IMR-90 (cell line): Measurements from ENCODE around the gene PRAMEF11. TPM values are rescaled to one million over a fixed set of nuclear protein-coding genes. Genes with fewer than 3 reads are reported as not detected.
"Not testable (repeated sequence)": the region's sequence is repeated elsewhere in the genome, so short reads cannot be mapped to it uniquely, and the experiment has no call there.

Experiments
- ATAC-seq: fragments of 200-7000 bp; cut with Tn5 transposase; 2 replicates; pipeline ENCODE4 v1.9.1; 2020; ENCODE audit warnings: low read depth, mild to moderate bottlenecking, moderate library complexity
- Bru-seq: library from RNA; stranded (reverse); fragments of 400-500 nt; gene quantifications from one replicate; lab custom pipeline; 2021; lab: Mats Ljungman, UMichigan
- BruChase-seq, 2 experiments: library from RNA; stranded (reverse); fragments of 400-500 nt; gene quantifications; one replicate each; lab custom pipeline; 2021; lab: Mats Ljungman, UMichigan
- BruUV-seq: library from RNA; stranded (reverse); fragments of 400-500 nt; replicated peaks from 2 replicates; lab custom pipeline; 2021; lab: Mats Ljungman, UMichigan
- CTCF ChIA-PET: fragments of 300-600 bp; formaldehyde crosslinking; extraction: SDS; loops from one replicate; lab custom pipeline; 2021; ENCODE audit warnings: antibody characterized with exemption; lab: Yijun Ruan, JAX
- POLR2A ChIA-PET: fragments of 300-600 bp; sonication (Branson Sonifier 250); formaldehyde crosslinking; loops from one replicate; lab custom pipeline; 2022; ENCODE audit warnings: antibody characterized with exemption; ENCODE audit not compliant: unreplicated experiment; lab: Charles Lee
- DNase-seq: peaks from one replicate; pipeline ENCODE4 v3.0.0; 2013
- H2AFZ ChIP-seq: replicated peaks from 2 replicates; pipeline ENCODE3; 2013; ENCODE audit warnings: low read length, mild to moderate bottlenecking; ENCODE audit not compliant: poor library complexity
- H2AK5ac ChIP-seq: 2 replicates; pipeline ENCODE4 v1.6.1; 2013; ENCODE audit warnings: low read depth, low read length, inconsistent platforms
- H2AK9ac ChIP-seq: replicated peaks from 2 replicates; pipeline ENCODE3; 2013; ENCODE audit warnings: mild to moderate bottlenecking, low read depth, low read length, moderate library complexity; ENCODE audit not compliant: poor library complexity
- H2BK120ac ChIP-seq: 2 replicates; pipeline ENCODE4 v1.6.1; 2013; ENCODE audit warnings: low read depth, low read length, inconsistent platforms
- H2BK15ac ChIP-seq: 3 replicates; pipeline ENCODE4 v1.6.1; 2013; ENCODE audit warnings: low read depth, low read length, inconsistent platforms
- H2BK20ac ChIP-seq: 2 replicates; pipeline ENCODE4 v1.6.1; 2013; ENCODE audit warnings: low read depth, mild to moderate bottlenecking, inconsistent platforms, low read length, moderate library complexity
- H2BK5ac ChIP-seq: 2 replicates; pipeline ENCODE4 v1.6.1; 2013; ENCODE audit warnings: mild to moderate bottlenecking, low read depth, low read length, inconsistent platforms; ENCODE audit not compliant: poor library complexity, severe bottlenecking
- H3K14ac ChIP-seq: replicated peaks from 2 replicates; pipeline ENCODE4 v1.6.1; 2013; ENCODE audit warnings: low read depth, low read length, inconsistent platforms
- H3K18ac ChIP-seq: 2 replicates; pipeline ENCODE4 v1.6.1; 2013; ENCODE audit warnings: low read depth, low read length, control low read depth
- H3K23ac ChIP-seq: 2 replicates; pipeline ENCODE4 v1.6.1; 2013; ENCODE audit warnings: low read depth, low read length, inconsistent platforms
- H3K27ac ChIP-seq: 2 replicates; pipeline ENCODE4 v1.5.1; 2013; ENCODE audit warnings: mild to moderate bottlenecking, control low read depth, low read length; ENCODE audit not compliant: insufficient read depth
- H3K27me3 ChIP-seq: 2 replicates; pipeline ENCODE4 v1.6.1; 2013; ENCODE audit warnings: low read length; ENCODE audit not compliant: control insufficient read depth, insufficient read depth
- H3K36me3 ChIP-seq: 2 replicates; pipeline ENCODE4 v1.6.1; 2013; ENCODE audit warnings: low read length, mixed read lengths; ENCODE audit not compliant: control insufficient read depth, insufficient read depth
- H3K4ac ChIP-seq: 2 replicates; pipeline ENCODE4 v1.6.1; 2013; ENCODE audit warnings: low read depth, low read length, inconsistent platforms
- H3K4me1 ChIP-seq: 2 replicates; pipeline ENCODE4 v1.6.1; 2013; ENCODE audit warnings: low read length, mixed read lengths; ENCODE audit not compliant: control insufficient read depth, insufficient read depth
- H3K4me2 ChIP-seq: 2 replicates; pipeline ENCODE4 v1.6.1; 2013; ENCODE audit warnings: low read depth, mild to moderate bottlenecking, control low read depth, low read length, moderate library complexity
- H3K4me3 ChIP-seq: 2 replicates; pipeline ENCODE4 v1.5.1; 2013; ENCODE audit warnings: low read depth, mild to moderate bottlenecking, control low read depth, low read length, moderate library complexity; ENCODE audit not compliant: insufficient read depth
- H3K56ac ChIP-seq: 2 replicates; pipeline ENCODE4 v1.6.1; 2013; ENCODE audit warnings: low read length, inconsistent platforms; ENCODE audit not compliant: insufficient read depth; ENCODE audit errors: extremely low read depth
- H3K79me1 ChIP-seq, 2 experiments: 2 replicates each; pipeline ENCODE4 v1.6.1; 2013; ENCODE audit warnings: low read length in 2 of 2, inconsistent platforms in 1 of 2, low read depth in 1 of 2
- H3K9ac ChIP-seq: 2 replicates; pipeline ENCODE4 v1.6.1; 2013; ENCODE audit warnings: low read depth, low read length, control low read depth
- H3K9me1 ChIP-seq: 2 replicates; pipeline ENCODE4 v1.6.1; 2013; ENCODE audit warnings: low read length, inconsistent platforms; ENCODE audit not compliant: insufficient read depth
- H3K9me3 ChIP-seq: 2 replicates; pipeline ENCODE4 v1.6.1; 2013; ENCODE audit warnings: low read length; ENCODE audit not compliant: control insufficient read depth, insufficient read depth
- H4K20me1 ChIP-seq: 2 replicates; pipeline ENCODE4 v1.6.1; 2013; ENCODE audit warnings: low read length, inconsistent platforms; ENCODE audit not compliant: insufficient read depth
- H4K5ac ChIP-seq: 2 replicates; pipeline ENCODE4 v1.6.1; 2013; ENCODE audit warnings: mild to moderate bottlenecking, low read depth, low read length, control low read depth
- H4K8ac ChIP-seq, 2 experiments: 2 replicates each; pipeline ENCODE4 v1.6.1; 2013; ENCODE audit warnings: low read depth in 2 of 2, low read length in 2 of 2, control low read depth in 1 of 2, inconsistent platforms in 1 of 2
- H4K91ac ChIP-seq: 2 replicates; pipeline ENCODE4 v1.6.1; 2013; ENCODE audit warnings: low read depth, low read length, inconsistent platforms; ENCODE audit not compliant: insufficient read depth
- WGBS, 2 experiments: methylation state at CpG; one replicate each; pipeline versions ENCODE4 v1.1.5 to v1.1.7; 2013; ENCODE audit warnings: missing lambda C conversion rate in 2 of 2; ENCODE audit not compliant: insufficient read length in 1 of 2; ENCODE audit errors: extremely low coverage in 2 of 2; 5-methylcytosine and 5-hydroxymethylcytosine counted together
- dilution Hi-C: fragments of 300-500 bp; cut with HindIII; formaldehyde crosslinking; loops from one replicate; pipeline ENCODE4 v1.14.3; 2018; ENCODE audit warnings: low sequenced_read_pairs; ENCODE audit not compliant: unreplicated experiment
- in situ Hi-C: fragments of 300-500 bp; cut with MboI; formaldehyde crosslinking; loops from 3 replicates; pipeline ENCODE4 v1.14.3; 2019; ENCODE audit warnings: low sequenced_read_pairs, inconsistent platforms, mixed read lengths
- intact Hi-C: fragments of 100-400 bp; cut with micrococcal nuclease; formaldehyde crosslinking; loops from 2 replicates; pipeline ENCODE4 v1.10.0; 2022
- long read RNA-seq: library from polyadenylated mRNA; unstranded; transcript quantifications from one replicate; pipeline ENCODE4 v2.0.0, GENCODE V29; 2021; ENCODE audit not compliant: unreplicated experiment
- polyA plus RNA-seq, 3 experiments: library from polyadenylated mRNA; depleted of rRNA; stranded (reverse); fragments of >200 nt; gene quantifications; 2 replicates each; pipeline ENCODE4 v1.2.3, GENCODE V29; 2012; ENCODE audit warnings: low replicate concordance in 1 of 3
- total RNA-seq: library from RNA; depleted of rRNA; stranded (reverse); fragments of >200 nt; gene quantifications from 2 replicates; pipeline ENCODE4 v1.2.3, GENCODE V29; 2012; rRNA removed

Gene PRAMEF11
- total RNA-seq: not detected in 2 replicates
- polyA plus RNA-seq (2012; rRNA removed): not detected in 2 replicates
- not detected in 2 replicates for polyA plus RNA-seq (2012; cell fraction: cytosol; rRNA removed)
- not detected in 2 replicates for polyA plus RNA-seq (2012; cell fraction: nucleus; rRNA removed; ENCODE audit: low replicate concordance)
- not detected for Bru-seq, nascent RNA
- not detected for BruChase-seq, experiment 1, labeled RNA remaining after a 6-hour chase
- not detected for BruChase-seq, experiment 2, labeled RNA remaining after a 2-hour chase
- long read RNA-seq: 0 reads

DNA sequence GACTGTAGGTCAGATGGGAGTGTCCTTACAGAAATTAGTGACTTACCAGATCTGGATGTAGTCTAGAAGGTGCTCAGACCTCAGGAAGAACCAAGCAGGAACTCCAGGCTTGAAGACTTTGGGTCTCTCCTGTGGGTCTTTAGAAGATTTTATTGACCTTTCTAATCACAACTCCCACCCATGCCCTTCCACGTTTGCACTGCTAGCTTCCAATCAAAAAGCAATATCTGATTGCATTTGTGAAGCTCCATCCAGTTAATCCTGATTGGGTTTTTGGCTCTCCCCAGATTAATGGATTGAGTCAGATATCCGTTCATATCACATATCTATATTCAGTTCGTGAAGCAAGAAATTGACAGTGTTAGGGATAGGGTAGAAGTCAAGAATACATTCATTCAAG, at the start of gene PRAMEF11:
PRAMEF11 (minus strand) TSS at position 101 of the 400 bp plus-strand sequence. CDS start 2,621 bp downstream, outside the sequence.
- H4K8ac ChIP-seq, intact Hi-C loops, H3K79me1 ChIP-seq, in situ Hi-C loops, H3K9me3 ChIP-seq, H3K23ac ChIP-seq, H3K9me1 ChIP-seq, H3K27me3 ChIP-seq, H2AK9ac ChIP-seq, H3K4me2 ChIP-seq, H4K5ac ChIP-seq, dilution Hi-C loops, H3K4me3 ChIP-seq, H3K36me3 ChIP-seq, H3K4ac ChIP-seq, ATAC-seq, H3K4me1 ChIP-seq, H4K20me1 ChIP-seq, H3K56ac ChIP-seq, CTCF ChIA-PET, H2BK20ac ChIP-seq, H2BK5ac ChIP-seq, H2BK120ac ChIP-seq, H3K9ac ChIP-seq, DNase-seq, H3K27ac ChIP-seq, H3K18ac ChIP-seq, H2AFZ ChIP-seq, H3K14ac ChIP-seq, H4K91ac ChIP-seq, H2BK15ac ChIP-seq, BruUV-seq, POLR2A ChIA-PET, H2AK5ac ChIP-seq: not testable (repeated sequence)
- no CpG with 5 or more reads among the region's 3 CpGs for WGBS, 2 experiments

DNA sequence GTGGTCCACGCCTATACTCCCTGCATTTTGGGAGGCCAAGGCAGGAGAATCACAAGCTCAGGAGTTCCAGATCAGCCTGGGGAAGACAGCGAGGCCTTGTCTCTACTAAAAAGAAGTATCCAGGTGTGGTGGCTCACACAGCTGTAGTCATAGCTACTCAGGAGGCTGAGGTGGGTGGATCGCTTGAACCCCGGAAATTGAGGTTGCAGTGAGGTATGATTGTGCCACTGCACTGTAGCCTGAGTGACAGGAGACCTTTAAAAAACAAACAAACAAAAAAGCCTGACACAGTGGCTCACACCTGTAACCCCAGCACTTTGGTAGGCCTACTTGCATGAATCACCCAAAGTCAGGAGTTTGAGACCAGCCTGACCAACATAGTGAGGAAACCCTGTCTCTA, 47.2 kb upstream of the PRAMEF11 start:
- H2AK5ac ChIP-seq, POLR2A ChIA-PET, H3K27me3 ChIP-seq, H3K9me1 ChIP-seq, dilution Hi-C loops, H3K14ac ChIP-seq, H2AFZ ChIP-seq, ATAC-seq, H4K91ac ChIP-seq, H3K9me3 ChIP-seq, H3K18ac ChIP-seq, H3K56ac ChIP-seq, H3K36me3 ChIP-seq, H3K79me1 ChIP-seq, H3K9ac ChIP-seq, H2BK5ac ChIP-seq, H3K23ac ChIP-seq, BruUV-seq, H3K27ac ChIP-seq, H2BK15ac ChIP-seq, H4K8ac ChIP-seq, H3K4me1 ChIP-seq, H2BK20ac ChIP-seq, CTCF ChIA-PET, H4K20me1 ChIP-seq, H3K4me3 ChIP-seq, H2BK120ac ChIP-seq, in situ Hi-C loops, DNase-seq, H2AK9ac ChIP-seq, H4K5ac ChIP-seq, H3K4me2 ChIP-seq, intact Hi-C loops, H3K4ac ChIP-seq: not testable (repeated sequence)
- WGBS, 2 experiments: no CpG with 5 or more reads among the region's 4 CpGs
